ENCODE data around the gene ERBB4.

ERBB4 gene

GRCh38 chr2:212348501-212348900 is 190.1 kb downstream of the ERBB4 start:
- no peak overlapping the region for H3K4me3 ChIP-seq (ENCODE audit: low read length)
- H3K27me3 ChIP-seq (ENCODE audit: insufficient read depth, low read length) = no peaks in the 10 kb centered on the region
- H3K27ac ChIP-seq (ENCODE audit: low read length) = no peak overlapping the region
- H3K9ac ChIP-seq (ENCODE audit: low read depth, low read length) = no peak overlapping the region
- no peaks in the 10 kb centered on the region for H3K9me3 ChIP-seq (ENCODE audit: insufficient read depth, low read depth, low read length)
- H3K4me1 ChIP-seq (ENCODE audit: insufficient read depth, low read length) = no peaks in the 10 kb centered on the region
- no peaks in the 10 kb centered on the region for H3K36me3 ChIP-seq (ENCODE audit: insufficient read depth, low read depth, low read length)

DNA sequence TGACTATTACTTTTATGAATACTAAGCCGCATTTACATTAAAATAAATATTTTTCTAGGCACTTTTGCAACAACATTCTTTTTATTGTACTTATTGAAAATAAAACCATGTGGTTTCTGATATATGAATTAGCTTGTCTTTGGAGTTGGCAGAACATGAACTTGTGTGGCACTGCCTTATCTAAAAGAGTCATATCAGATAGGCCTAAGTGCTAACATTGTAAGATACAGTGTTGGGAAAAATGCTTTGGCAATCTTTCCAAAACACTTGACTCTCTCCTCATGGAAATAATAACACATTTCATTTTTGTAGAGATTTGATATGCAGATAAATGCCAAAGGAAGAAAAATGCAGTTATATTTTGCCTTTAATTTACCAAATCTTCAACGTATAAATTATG is 191.7 kb downstream of the ERBB4 start:
- H3K27ac ChIP-seq (ENCODE audit: low read length) = no peak overlapping the region
- H3K27me3 ChIP-seq (ENCODE audit: insufficient read depth, low read length) = no peaks in the 10 kb centered on the region
- no peak overlapping the region for H3K4me3 ChIP-seq (ENCODE audit: low read length)
- H3K4me1 ChIP-seq (ENCODE audit: insufficient read depth, low read length) = no peaks in the 10 kb centered on the region
- no peaks in the 10 kb centered on the region for H3K9me3 ChIP-seq (ENCODE audit: insufficient read depth, low read depth, low read length)
- H3K36me3 ChIP-seq (ENCODE audit: insufficient read depth, low read depth, low read length) = no peaks in the 10 kb centered on the region
- H3K9ac ChIP-seq (ENCODE audit: low read depth, low read length) = no peak overlapping the region

DNA sequence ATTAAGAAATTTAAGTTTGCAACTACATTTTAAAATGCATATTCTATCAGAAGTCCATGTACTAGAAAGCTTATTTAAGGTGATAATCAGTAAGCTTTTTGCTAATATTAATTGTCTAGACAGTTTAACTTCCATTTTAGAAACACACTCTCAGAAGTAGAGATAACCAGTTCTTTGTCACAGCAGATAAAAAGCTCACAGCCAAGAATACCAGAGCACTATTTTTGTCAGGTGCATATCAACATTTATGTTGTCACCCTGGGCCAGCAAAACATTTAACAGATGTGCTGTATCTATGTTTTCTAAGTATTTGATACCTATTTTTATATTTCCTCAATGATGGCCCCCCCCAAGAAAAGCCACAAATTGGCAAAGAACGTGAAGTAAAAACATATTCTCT is 192.6 kb downstream of the ERBB4 start:
- no peaks in the 10 kb centered on the region for H3K36me3 ChIP-seq (ENCODE audit: insufficient read depth, low read depth, low read length)
- H3K27me3 ChIP-seq (ENCODE audit: insufficient read depth, low read length) = no peaks in the 10 kb centered on the region
- no peaks in the 10 kb centered on the region for H3K9me3 ChIP-seq (ENCODE audit: insufficient read depth, low read depth, low read length)
- no peak overlapping the region for H3K9ac ChIP-seq (ENCODE audit: low read depth, low read length)
- no peaks in the 10 kb centered on the region for H3K4me1 ChIP-seq (ENCODE audit: insufficient read depth, low read length)
- no peak overlapping the region for H3K4me3 ChIP-seq (ENCODE audit: low read length)
- no peak overlapping the region for H3K27ac ChIP-seq (ENCODE audit: low read length)

GRCh38 chr2:212344131-212344530 is 194.5 kb downstream of the ERBB4 start:
- peaks cover 3% of the 10 kb centered on the region; the same call in 1 of the 2 replicates for H3K9me3 ChIP-seq (ENCODE audit: insufficient read depth, low read depth, low read length)
- no peaks in the 10 kb centered on the region for H3K27me3 ChIP-seq (ENCODE audit: insufficient read depth, low read length)
- H3K4me1 ChIP-seq (ENCODE audit: insufficient read depth, low read length) = no peaks in the 10 kb centered on the region
- H3K36me3 ChIP-seq (ENCODE audit: insufficient read depth, low read depth, low read length) = no peaks in the 10 kb centered on the region
- H3K9ac ChIP-seq (ENCODE audit: low read depth, low read length) = no peak overlapping the region
- H3K4me3 ChIP-seq (ENCODE audit: low read length) = no peak overlapping the region
- no peak overlapping the region for H3K27ac ChIP-seq (ENCODE audit: low read length)

DNA sequence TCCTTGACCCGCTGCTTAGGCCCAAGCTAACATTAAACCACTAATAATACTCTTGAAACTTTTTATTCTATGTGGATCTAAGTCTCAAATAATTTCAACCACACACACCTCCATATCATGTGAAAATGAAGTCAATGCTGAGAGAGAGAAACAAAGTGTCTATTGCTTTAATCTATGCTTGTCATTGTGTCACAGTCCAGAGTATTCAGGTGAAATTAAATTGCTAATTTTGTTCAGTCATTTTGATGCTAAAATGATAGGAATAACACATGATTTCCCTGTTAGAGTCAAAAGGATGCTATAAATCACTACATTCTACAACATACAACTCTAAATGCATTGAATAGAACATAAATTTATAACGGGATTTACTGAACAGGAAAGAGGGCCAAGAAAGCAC is 195.4 kb downstream of the ERBB4 start:
- H3K4me3 ChIP-seq (ENCODE audit: low read length) = no peak overlapping the region
- H3K9ac ChIP-seq (ENCODE audit: low read depth, low read length) = no peak overlapping the region

GRCh38 chr2:212337486-212338343 is 200.9 kb downstream of the ERBB4 start:
- peaks cover 3% of the 10 kb centered on the region; the same call in 1 of the 2 replicates for H3K9me3 ChIP-seq (ENCODE audit: insufficient read depth, low read depth, low read length)
- no peak overlapping the region for H3K27ac ChIP-seq (ENCODE audit: low read length)
- no peaks in the 10 kb centered on the region for H3K4me1 ChIP-seq (ENCODE audit: insufficient read depth, low read length)
- no peaks in the 10 kb centered on the region for H3K27me3 ChIP-seq (ENCODE audit: insufficient read depth, low read length)
- H3K36me3 ChIP-seq (ENCODE audit: insufficient read depth, low read depth, low read length) = no peaks in the 10 kb centered on the region
- no peak overlapping the region for H3K9ac ChIP-seq (ENCODE audit: low read depth, low read length)
- no peak overlapping the region for H3K4me3 ChIP-seq (ENCODE audit: low read length)

More for the DNA sequence above, 195.4 kb downstream of the ERBB4 start:
- H3K9me3 ChIP-seq (ENCODE audit: insufficient read depth, low read depth, low read length) = peaks cover 3% of the 10 kb centered on the region; the same call in 1 of the 2 replicates
- H3K27me3 ChIP-seq (ENCODE audit: insufficient read depth, low read length) = no peaks in the 10 kb centered on the region
- no peaks in the 10 kb centered on the region for H3K4me1 ChIP-seq (ENCODE audit: insufficient read depth, low read length)
- no peak overlapping the region for H3K27ac ChIP-seq (ENCODE audit: low read length)
- H3K36me3 ChIP-seq (ENCODE audit: insufficient read depth, low read depth, low read length) = no peaks in the 10 kb centered on the region

DNA sequence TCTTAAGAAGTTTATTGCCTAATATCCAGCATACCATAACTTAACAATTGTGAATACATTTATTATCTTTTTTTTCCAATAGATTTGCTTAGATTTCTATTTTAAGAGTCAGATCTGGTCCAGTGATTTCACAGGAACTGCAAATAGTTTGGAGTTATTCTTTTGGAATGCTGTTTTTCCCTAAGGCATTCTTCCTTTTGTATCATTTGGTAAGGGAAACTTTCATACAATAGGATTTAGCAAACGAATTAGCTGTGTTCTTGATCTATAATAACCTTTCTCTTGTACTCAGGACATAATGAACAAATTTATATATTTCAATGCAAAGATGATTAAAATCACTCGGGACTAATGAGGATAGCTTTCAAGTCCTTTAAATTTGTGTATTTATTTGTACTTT is 201.6 kb downstream of the ERBB4 start:
- no peak overlapping the region for H3K9ac ChIP-seq (ENCODE audit: low read depth, low read length)

GRCh38 chr2:212330263-212330662 is 208.3 kb downstream of the ERBB4 start:
- Histone ChIP-seq H3K27ac (ENCODE audit: low read length) (no peak overlapping the region), H3K4me1 (ENCODE audit: insufficient read depth, low read length) (peaks cover 6% of the 10 kb centered on the region), H3K36me3 (ENCODE audit: insufficient read depth, low read depth, low read length) (no peaks in the 10 kb centered on the region), H3K4me3 (ENCODE audit: low read length) (no peak overlapping the region), H3K9me3 (ENCODE audit: insufficient read depth, low read depth, low read length) (no peaks in the 10 kb centered on the region), H3K27me3 (ENCODE audit: insufficient read depth, low read length) (no peaks in the 10 kb centered on the region), H3K9ac (ENCODE audit: low read depth, low read length) (no peak overlapping the region)

More for the DNA sequence above, 201.6 kb downstream of the ERBB4 start:
- peaks cover 3% of the 10 kb centered on the region; the same call in 1 of the 2 replicates for H3K9me3 ChIP-seq (ENCODE audit: insufficient read depth, low read depth, low read length)
- no peak overlapping the region for H3K4me3 ChIP-seq (ENCODE audit: low read length)
- H3K27me3 ChIP-seq (ENCODE audit: insufficient read depth, low read length) = no peaks in the 10 kb centered on the region
- no peaks in the 10 kb centered on the region for H3K4me1 ChIP-seq (ENCODE audit: insufficient read depth, low read length)
- no peaks in the 10 kb centered on the region for H3K36me3 ChIP-seq (ENCODE audit: insufficient read depth, low read depth, low read length)
- H3K27ac ChIP-seq (ENCODE audit: low read length) = no peak overlapping the region

DNA sequence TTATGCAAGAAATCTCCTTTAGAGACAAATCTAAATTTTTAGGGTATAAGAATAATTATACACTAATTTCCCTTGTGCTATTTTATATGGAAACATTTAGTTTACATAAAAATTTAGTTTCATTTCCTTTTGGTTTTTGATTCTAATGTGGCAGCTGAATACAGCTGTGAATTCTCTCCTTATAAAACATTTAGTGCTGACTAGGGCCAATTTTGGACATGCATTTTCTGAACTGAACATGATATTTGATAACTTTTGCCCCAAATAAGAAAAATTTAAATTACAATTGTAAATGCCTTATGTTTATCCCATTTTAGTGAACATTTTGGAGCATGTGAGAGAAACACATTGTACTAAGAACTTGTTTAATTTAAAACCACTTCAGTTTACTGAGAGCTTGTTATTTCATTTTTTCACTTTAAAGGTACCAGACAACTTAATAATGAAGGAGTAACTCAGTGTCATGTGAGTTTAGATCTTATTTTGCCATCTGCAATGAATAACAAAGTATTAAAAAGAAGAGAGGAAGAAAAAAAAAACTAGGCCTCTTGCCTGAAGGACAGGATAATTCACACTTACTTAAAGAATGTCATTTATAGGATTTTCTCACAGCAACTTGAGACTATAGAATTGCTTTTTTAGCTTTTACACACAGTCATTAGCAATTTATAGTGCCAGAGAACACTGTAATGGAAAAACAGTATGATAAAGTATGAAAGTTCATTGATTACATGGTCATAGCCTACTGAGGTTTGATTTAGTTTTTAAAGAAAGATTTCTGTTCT is 209.7 kb downstream of the ERBB4 start:
- H3K4me3 ChIP-seq (ENCODE audit: low read length) = no peak overlapping the region
- H3K36me3 ChIP-seq (ENCODE audit: insufficient read depth, low read depth, low read length) = no peaks in the 10 kb centered on the region
- no peaks in the 10 kb centered on the region for H3K27me3 ChIP-seq (ENCODE audit: insufficient read depth, low read length)
- no peak overlapping the region for H3K27ac ChIP-seq (ENCODE audit: low read length)
- no peaks in the 10 kb centered on the region for H3K9me3 ChIP-seq (ENCODE audit: insufficient read depth, low read depth, low read length)
- H3K4me1 ChIP-seq (ENCODE audit: insufficient read depth, low read length) = peaks cover 6% of the 10 kb centered on the region
- H3K9ac ChIP-seq (ENCODE audit: low read depth, low read length) = no peak overlapping the region

DNA sequence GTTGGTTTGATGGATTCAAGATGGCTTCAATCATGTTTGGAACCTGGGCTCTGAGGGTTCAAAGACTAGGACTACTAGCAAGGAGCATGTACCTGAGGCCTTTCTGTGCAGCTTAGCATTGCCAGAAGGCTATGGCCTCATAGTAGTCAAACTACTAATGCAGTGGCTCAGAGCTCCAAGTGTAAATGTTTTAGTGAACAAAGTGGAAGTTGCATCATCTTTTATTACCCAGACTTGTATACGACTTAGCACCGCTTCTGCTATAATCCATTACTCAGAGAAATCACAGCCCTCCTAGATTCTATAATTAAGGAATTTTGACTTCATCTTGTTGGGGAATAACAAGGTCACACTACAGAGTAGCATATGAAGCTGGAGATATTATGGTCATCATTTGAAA is 210.5 kb downstream of the ERBB4 start:
- H3K4me1 ChIP-seq (ENCODE audit: insufficient read depth, low read length) = peaks cover 6% of the 10 kb centered on the region
- H3K4me3 ChIP-seq (ENCODE audit: low read length) = no peak overlapping the region
- no peaks in the 10 kb centered on the region for H3K36me3 ChIP-seq (ENCODE audit: insufficient read depth, low read depth, low read length)
- H3K27ac ChIP-seq (ENCODE audit: low read length) = no peak overlapping the region
- H3K9me3 ChIP-seq (ENCODE audit: insufficient read depth, low read depth, low read length) = no peaks in the 10 kb centered on the region
- H3K27me3 ChIP-seq (ENCODE audit: insufficient read depth, low read length) = no peaks in the 10 kb centered on the region
- no peak overlapping the region for H3K9ac ChIP-seq (ENCODE audit: low read depth, low read length)

- H3K27ac ChIP-seq (ENCODE audit: low read length) = no peak overlapping the region
- no peaks in the 10 kb centered on the region for H3K9me3 ChIP-seq (ENCODE audit: insufficient read depth, low read depth, low read length)
- H3K4me1 ChIP-seq (ENCODE audit: insufficient read depth, low read length) = peaks cover 6% of the 10 kb centered on the region
- H3K36me3 ChIP-seq (ENCODE audit: insufficient read depth, low read depth, low read length) = no peaks in the 10 kb centered on the region
- no peak overlapping the region for H3K9ac ChIP-seq (ENCODE audit: low read depth, low read length)
- no peak overlapping the region for H3K4me3 ChIP-seq (ENCODE audit: low read length)
- no peaks in the 10 kb centered on the region for H3K27me3 ChIP-seq (ENCODE audit: insufficient read depth, low read length)
Measured at GRCh38 chr2:212327171-212327809, 211.3 kb downstream of the ERBB4 start.
